GM19324 (cell line): ENCODE results near the gene DENND1A.
A peak's percentile ranks its signal among the peaks of the same experiment; 100 is the strongest.
"Not testable (repeated sequence)": the region's sequence is repeated elsewhere in the genome, so short reads cannot be mapped to it uniquely, and the experiment has no call there.

ENCODE experiments used
- ATAC-seq: cut with Tn5 transposase; IDR thresholded peaks from one replicate; pipeline ENCODE4 v1.9.1; 2021; ENCODE audit warnings: mild to moderate bottlenecking, moderate library complexity; ENCODE audit not compliant: unreplicated experiment, low FRiP score

The DENND1A gene

GRCh38 chr9:123453831-123454321, 476.1 kb downstream of the DENND1A start:
- no peak for ATAC-seq

DNA sequence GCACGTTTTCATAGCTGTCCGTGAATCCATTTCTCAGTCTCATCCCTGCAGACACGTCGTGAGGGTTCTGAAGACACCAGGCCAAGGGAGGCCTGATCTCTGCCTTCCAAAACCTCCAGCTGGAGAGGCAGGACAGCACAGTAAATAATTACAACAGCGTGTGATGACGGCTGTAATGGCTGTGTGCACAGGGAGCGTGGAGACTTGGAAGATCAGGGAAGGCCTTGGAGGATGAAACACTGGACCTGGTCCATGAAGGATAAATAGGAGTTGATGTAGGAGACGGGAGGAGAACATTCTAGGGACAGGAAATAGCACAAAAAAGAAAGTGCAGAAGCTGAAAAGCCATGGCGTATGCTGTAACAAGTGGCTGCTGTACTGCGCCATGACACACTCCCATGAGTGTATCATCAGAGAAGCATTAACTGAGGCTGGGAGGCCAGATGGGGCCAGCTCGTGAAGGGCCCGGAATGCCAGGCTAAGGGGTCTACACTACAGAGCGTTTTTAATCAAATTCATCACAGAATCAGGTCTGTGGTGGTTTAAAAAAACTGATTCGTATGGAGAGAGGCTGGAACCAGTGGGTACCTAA, 476.8 kb downstream of the DENND1A start:
- no peak for ATAC-seq

DNA sequence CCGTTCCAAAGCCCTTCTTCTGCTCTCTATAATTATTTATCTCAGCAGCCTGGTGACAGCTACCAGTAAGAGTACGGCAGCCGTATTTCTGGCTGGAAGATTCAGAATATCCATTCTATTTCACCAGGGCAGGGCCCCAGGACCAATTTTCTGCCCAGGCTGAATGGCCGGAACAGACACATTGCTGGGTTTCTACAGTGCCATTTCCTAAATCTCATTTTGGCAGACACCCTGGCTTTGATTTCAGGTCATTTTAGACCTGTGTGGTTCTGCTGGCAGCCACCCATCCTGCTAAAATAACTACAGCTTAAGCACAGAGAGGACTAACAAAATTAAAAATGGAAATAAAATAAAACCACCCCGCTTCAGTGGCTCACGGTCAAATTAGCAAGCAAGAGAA, 478.9 kb downstream of the DENND1A start:
- ATAC-seq: no peak

- ATAC-seq: no peak
These were observed 479.7 kb downstream of the DENND1A start for GRCh38 chr9:123450098-123450770.

- no peak for ATAC-seq
These were observed 481.8 kb downstream of the DENND1A start for GRCh38 chr9:123447934-123448646.

GRCh38 chr9:123445981-123446610, 483.8 kb downstream of the DENND1A start:
- ATAC-seq: no peak

DNA sequence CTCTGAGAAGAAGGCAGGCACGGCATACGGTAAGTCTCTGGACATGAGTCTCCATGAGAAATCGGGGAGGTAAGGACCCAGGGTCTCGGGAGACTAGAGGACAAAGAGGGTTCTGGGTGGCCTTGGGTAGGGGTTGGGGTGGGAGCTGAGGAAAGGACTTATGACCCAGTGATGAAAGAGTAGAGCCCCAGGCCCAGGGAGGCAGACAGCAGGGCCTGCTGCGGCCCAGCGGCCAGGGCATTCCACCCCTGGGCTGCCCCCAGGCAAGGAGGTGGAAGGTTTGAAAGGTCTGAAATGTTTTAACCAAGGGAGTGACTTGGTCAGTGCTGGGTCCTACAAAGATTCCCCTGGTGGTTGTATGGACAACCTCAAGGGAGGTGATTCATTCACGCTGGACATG, 484.8 kb downstream of the DENND1A start:
- no peak for ATAC-seq

GRCh38 chr9:123441769-123442168, 488.2 kb downstream of the DENND1A start:
- no peak for ATAC-seq

DNA sequence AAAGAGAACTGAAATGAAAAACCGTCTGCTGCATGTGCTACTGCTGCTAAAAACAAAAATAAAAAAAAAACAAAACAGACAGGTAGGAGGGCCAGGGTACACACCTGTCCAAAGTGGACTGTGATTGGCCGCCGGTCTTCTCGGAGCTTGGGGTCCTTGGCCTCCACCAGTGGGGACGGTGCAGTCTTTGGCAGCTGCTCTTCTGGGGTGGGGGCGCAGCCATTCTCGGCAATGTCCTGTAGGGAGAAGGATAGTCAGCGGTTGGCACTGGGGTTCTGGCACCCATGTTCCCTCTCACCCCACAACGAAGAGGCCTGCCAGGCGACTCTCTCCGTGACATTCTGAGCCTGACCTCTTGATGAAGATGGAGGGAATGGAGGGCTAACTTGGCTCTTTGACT, 489.7 kb downstream of the DENND1A start:
- ATAC-seq: no peak

DNA sequence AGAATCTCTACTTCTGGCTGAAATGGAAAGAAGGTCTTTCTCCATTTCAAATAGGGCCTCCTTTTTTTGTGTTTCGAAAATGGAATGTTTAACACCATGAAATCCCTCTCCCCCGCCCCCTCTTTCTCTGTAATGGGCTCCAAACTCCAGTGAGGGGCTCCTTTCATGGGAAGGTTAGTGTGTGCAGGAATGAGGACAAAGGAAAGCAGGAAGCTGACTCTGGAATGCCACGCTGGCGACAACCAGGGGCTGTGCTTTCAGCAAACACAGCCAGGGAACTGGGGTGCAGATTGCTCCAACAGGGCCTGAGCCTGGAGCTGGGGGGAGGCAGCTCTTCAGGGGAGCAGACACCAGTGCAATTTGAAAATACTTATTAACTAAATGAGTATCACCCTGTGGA, 491.1 kb downstream of the DENND1A start:
- ATAC-seq: no peak

DNA sequence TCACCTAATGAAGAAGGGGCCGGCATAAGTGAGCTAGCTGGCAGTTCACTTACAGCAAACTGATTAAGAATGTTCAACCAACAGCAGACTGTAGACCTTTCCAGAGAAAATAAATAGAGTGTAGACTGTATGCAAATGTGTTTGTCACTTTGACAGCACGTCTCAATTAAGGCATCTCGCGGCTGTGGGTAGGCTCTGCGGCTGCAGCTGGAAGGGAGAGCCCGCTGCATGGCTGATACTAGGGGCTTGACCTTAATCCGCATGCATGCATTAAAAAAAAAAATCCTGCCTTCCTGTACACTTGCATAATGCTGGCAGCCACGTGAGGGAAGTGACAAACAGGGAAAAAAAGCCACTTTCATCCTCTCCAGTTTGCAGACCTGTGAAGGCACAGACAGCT, 491.6 kb downstream of the DENND1A start:
- no peak for ATAC-seq

GRCh38 chr9:123437201-123437600, 492.7 kb downstream of the DENND1A start:
- no peak for ATAC-seq

DNA sequence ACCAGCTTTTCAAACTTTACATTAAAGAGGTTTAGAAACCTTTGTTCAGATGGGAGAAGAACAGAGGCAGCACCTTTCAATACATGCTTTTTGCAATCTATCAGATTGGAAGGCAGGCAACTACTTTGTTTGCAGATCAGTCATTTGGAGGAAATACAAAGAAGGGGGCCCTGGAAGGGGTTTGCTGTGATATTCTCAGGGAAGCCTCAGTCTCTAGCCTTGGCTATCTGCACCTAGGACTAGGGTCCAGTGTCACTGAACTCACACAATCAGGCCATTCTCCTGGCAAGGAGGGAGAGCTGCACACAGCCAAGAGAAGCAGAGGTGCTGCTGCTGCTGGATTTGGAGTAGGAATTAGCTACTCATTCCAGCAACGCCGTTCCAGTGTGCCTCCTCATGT, 494.5 kb downstream of the DENND1A start:
- ATAC-seq: no peak

GRCh38 chr9:123434619-123435240, 495.2 kb downstream of the DENND1A start:
- ATAC-seq: no peak

GRCh38 chr9:123432331-123433236, 497.3 kb downstream of the DENND1A start:
- ATAC-seq: no peak

- ATAC-seq: no peak
These were observed 498.3 kb downstream of the DENND1A start for GRCh38 chr9:123431581-123431980.

DNA sequence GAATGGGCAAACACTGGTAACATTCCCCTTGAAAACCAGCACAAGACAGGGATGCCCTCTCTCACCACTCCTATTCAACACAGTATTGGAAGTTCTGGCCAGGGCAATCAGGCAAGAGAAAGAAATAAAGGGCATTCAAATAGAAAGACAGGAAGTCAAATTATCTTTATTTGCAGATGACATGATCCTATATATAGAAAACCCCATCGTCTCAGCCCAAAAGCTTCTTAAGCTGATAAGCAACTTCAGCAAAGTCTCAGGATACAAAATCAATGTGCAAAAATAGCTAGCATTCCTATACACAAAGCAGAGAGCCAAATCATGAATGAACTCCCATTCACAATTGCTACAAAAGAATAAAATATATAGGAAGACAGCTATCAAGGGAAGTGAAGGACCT, 501.5 kb downstream of the DENND1A start:
- ATAC-seq: not testable (repeated sequence)

DNA sequence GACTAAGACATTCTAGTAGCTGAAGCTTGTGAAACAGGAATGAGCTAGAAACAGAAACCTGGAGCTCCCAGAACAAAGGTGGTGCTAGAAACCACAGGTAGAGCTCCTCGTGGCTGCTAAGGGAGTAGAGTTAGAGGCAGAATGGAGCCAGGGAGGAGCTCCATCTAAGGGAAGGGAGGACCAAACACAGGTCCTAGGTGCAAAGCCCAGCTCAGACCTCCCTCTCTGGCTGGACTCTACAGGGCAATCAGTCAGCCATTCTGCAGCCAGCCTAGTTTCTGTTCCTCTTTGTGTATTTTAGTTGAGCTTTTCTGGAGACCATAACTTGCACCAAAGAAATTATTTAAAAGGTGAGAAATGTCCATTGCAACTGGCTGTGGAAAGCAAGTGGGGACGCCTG, 503.5 kb downstream of the DENND1A start:
- ATAC-seq: peak; percentile 68

DNA sequence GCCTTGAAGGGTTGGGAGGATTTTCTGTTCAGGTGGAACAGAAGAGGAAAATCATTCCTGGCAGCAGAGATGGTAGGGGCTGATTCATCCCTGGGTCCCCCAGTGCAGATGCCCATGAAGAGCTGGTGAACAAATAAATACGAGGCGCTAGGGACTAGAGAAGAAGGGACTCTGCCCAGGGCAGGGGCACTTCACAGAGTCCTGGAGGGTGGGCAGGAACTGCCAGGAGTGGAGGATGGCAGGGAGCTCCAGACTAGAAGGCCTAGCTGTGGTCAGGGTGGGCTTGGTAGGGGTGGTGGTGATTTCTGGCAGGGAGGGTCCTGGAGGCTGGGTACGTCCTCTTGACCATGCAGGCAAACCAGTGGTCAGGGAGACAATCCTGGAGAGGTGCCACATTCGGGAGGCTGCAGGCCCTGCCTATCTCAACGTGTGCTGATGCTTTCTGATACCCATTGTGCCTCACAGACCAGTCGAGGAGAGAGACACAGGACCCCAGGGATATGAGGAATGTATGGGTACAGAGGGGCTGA, 504.0 kb downstream of the DENND1A start:
- no peak for ATAC-seq
